HepG2 (cell line): ENCODE results near the gene INAFM1. TPM values are rescaled to one million over a fixed set of nuclear protein-coding genes. Genes with fewer than 3 reads are reported as not detected.

Experiments
- ARNT ChIP-seq: fragments of 450-650 bp; IDR thresholded peaks from 2 replicates; pipeline ENCODE4 v1.6.1; 2017
- HMGXB4 ChIP-seq, 2 experiments: sonication (generic) in 1 of 2; formaldehyde crosslinking in 1 of 2; IDR thresholded peaks; 2 replicates each; pipeline versions ENCODE4 v1.4.0 to v1.6.1; 2018 to 2020; ENCODE audit warnings: missing genetic modification reagents in 2 of 2, borderline replicate concordance in 1 of 2, low read depth in 1 of 2, mild to moderate bottlenecking in 1 of 2, missing biosample characterization in 1 of 2
- JUNB ChIP-seq: sonication (generic); formaldehyde crosslinking; IDR thresholded peaks from 2 replicates; pipeline ENCODE4 v1.8.0; 2022; ENCODE audit warnings: missing genetic modification reagents, mild to moderate bottlenecking, borderline replicate concordance
- PRDM15 ChIP-seq: sonication (generic); formaldehyde crosslinking; IDR thresholded peaks from 2 replicates; pipeline ENCODE4 v1.4.0; 2020; ENCODE audit warnings: missing genetic modification reagents
- SRSF4 ChIP-seq: fragments of 200-400 bp; formaldehyde crosslinking; IDR thresholded peaks from one replicate; pipeline ENCODE4 v1.6.1; 2018; ENCODE audit warnings: mild to moderate bottlenecking, low read depth, low read length, moderate library complexity; ENCODE audit not compliant: poor library complexity, severe bottlenecking
- TARDBP ChIP-seq: sonication (generic); formaldehyde crosslinking; IDR thresholded peaks from 2 replicates; pipeline ENCODE4 v1.8.0; 2022; ENCODE audit warnings: mild to moderate bottlenecking, missing genetic modification reagents
- ZBTB20 ChIP-seq: sonication (generic); formaldehyde crosslinking; IDR thresholded peaks from 2 replicates; pipeline ENCODE4 v1.8.1; 2023; ENCODE audit warnings: missing genetic modification reagents, low read depth, mild to moderate bottlenecking, borderline replicate concordance
- ZNF543 ChIP-seq: sonication (generic); formaldehyde crosslinking; IDR thresholded peaks from 2 replicates; pipeline ENCODE4 v1.4.0; 2020; ENCODE audit warnings: mild to moderate bottlenecking, missing genetic modification reagents
- ZNF629 ChIP-seq: sonication (generic); formaldehyde crosslinking; conservative IDR thresholded peaks from 2 replicates; pipeline ENCODE4 v1.5.0; 2020; ENCODE audit warnings: missing genetic modification reagents
- polyA plus RNA-seq, 8 experiments: library from polyadenylated mRNA; depleted of rRNA in 3 of 8; stranded (reverse) in 7 of 8; unstranded in 1 of 8; fragments of >200 nt; fragmentation: Illumina TruSeq in 4 of 8; extraction: Trizol in 4 of 8; gene quantifications; 2 replicates each; pipeline versions ENCODE4 v1.2.1 to v1.2.3, GENCODE V29; 2011 to 2016; ENCODE audit warnings: low read depth in 4 of 8, missing spikeins in 1 of 8, mixed read lengths in 1 of 8; ENCODE audit not compliant: insufficient read depth in 1 of 8
- total RNA-seq, 5 experiments: library from RNA; depleted of rRNA; stranded (reverse); fragments of >200 nt; fragmentation: Illumina TruSeq; extraction: Trizol; gene quantifications; 2 replicates each; pipeline ENCODE4 v1.2.3, GENCODE V29; 2016; ENCODE audit warnings: low read depth in 1 of 5
- TF ChIP-seq, protein P1 (sequence below): sonication (generic); formaldehyde crosslinking; IDR thresholded peaks from 2 replicates; pipeline ENCODE4 v1.4.0; 2020; ENCODE audit warnings: mild to moderate bottlenecking, missing genetic modification reagents
- TF ChIP-seq, protein P2 (sequence below): sonication (generic); formaldehyde crosslinking; IDR thresholded peaks from 2 replicates; pipeline ENCODE4 v1.4.0; 2020; ENCODE audit warnings: missing genetic modification reagents
- TF ChIP-seq, protein P3 (sequence below): IDR thresholded peaks from 2 replicates; pipeline ENCODE4 v1.6.1; 2012; ENCODE audit warnings: inconsistent platforms
- TF ChIP-seq, protein P4 (sequence below): sonication (generic); formaldehyde crosslinking; IDR thresholded peaks from 2 replicates; pipeline ENCODE4 v1.8.0; 2022; ENCODE audit warnings: mild to moderate bottlenecking, missing genetic modification reagents, borderline replicate concordance

Gene INAFM1
- total and polyA plus RNA-seq, 2 of the 13 experiments (the other 11 are each of a cell fraction or from before 2014, with no cell fraction given) = 0.88 to 1.9 TPM

DNA sequence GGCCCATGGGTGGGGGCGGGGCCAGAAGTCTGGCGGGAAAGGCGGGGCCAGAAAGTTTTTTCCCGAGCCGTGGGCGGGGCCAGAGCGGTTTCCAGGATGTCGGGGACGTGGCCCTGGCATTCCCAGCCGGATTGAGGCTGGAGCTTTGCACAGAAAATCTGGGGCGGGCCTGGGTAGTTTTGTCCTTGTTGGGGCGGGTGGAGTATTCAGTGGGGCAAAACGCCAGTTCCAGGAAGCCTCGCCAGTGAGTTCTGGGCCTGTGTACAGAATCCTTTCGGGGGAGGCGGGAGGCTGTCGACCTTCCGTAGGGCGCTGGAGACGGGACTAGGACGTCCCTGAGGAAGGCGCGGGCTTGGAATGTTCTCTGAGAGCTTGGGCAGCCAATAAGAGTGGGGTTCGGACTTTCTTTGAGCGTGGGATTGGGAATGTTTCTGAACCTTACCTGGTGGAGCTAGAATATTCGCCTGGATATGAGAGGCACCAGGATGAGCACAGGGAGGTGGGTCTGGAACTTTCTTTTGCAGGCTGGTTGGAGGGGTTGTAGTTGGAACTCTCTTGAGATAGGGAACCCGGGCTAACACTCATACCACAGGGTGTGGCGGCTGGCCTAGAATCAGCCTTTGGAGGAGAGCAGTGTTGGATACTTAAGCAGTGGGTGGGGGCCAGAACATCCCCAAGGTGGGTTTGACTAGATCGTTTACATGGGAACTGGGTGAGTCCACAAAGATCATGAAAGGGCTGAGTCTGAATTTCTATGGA lies 17.1 kb upstream of the INAFM1 start (continued):
- 0 out of 2 replicates have a peak, but pooled peaks have one; percentile 36 for TF ChIP-seq PRDM15 (CRISPR knock-in tag)
- TF ChIP-seq, protein P1, sequence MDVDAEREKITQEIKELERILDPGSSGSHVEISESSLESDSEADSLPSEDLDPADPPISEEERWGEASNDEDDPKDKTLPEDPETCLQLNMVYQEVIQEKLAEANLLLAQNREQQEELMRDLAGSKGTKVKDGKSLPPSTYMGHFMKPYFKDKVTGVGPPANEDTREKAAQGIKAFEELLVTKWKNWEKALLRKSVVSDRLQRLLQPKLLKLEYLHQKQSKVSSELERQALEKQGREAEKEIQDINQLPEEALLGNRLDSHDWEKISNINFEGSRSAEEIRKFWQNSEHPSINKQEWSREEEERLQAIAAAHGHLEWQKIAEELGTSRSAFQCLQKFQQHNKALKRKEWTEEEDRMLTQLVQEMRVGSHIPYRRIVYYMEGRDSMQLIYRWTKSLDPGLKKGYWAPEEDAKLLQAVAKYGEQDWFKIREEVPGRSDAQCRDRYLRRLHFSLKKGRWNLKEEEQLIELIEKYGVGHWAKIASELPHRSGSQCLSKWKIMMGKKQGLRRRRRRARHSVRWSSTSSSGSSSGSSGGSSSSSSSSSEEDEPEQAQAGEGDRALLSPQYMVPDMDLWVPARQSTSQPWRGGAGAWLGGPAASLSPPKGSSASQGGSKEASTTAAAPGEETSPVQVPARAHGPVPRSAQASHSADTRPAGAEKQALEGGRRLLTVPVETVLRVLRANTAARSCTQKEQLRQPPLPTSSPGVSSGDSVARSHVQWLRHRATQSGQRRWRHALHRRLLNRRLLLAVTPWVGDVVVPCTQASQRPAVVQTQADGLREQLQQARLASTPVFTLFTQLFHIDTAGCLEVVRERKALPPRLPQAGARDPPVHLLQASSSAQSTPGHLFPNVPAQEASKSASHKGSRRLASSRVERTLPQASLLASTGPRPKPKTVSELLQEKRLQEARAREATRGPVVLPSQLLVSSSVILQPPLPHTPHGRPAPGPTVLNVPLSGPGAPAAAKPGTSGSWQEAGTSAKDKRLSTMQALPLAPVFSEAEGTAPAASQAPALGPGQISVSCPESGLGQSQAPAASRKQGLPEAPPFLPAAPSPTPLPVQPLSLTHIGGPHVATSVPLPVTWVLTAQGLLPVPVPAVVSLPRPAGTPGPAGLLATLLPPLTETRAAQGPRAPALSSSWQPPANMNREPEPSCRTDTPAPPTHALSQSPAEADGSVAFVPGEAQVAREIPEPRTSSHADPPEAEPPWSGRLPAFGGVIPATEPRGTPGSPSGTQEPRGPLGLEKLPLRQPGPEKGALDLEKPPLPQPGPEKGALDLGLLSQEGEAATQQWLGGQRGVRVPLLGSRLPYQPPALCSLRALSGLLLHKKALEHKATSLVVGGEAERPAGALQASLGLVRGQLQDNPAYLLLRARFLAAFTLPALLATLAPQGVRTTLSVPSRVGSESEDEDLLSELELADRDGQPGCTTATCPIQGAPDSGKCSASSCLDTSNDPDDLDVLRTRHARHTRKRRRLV (CRISPR knock-in tag) = no peak
- TF ChIP-seq JUNB (CRISPR knock-in tag) = no peak
- TF ChIP-seq, protein P2, sequence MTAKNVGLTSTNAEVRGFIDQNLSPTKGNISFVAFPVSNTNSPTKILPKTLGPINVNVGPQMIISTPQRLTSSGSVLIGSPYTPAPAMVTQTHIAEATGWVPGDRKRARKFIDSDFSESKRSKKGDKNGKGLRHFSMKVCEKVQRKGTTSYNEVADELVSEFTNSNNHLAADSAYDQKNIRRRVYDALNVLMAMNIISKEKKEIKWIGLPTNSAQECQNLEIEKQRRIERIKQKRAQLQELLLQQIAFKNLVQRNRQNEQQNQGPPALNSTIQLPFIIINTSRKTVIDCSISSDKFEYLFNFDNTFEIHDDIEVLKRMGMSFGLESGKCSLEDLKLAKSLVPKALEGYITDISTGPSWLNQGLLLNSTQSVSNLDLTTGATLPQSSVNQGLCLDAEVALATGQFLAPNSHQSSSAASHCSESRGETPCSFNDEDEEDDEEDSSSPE (CRISPR knock-in tag) = no peak
- TF ChIP-seq, protein P3, sequence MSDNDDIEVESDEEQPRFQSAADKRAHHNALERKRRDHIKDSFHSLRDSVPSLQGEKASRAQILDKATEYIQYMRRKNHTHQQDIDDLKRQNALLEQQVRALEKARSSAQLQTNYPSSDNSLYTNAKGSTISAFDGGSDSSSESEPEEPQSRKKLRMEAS = peak; percentile 57
- no peak for TF ChIP-seq HMGXB4 (CRISPR knock-in tag; IDR thresholded peaks at IDR 0.05; ENCODE audit: borderline replicate concordance in 1 of 2, low read depth in 1 of 2)
- TF ChIP-seq TARDBP = no peak
- TF ChIP-seq ZNF543 (CRISPR knock-in tag) = no peak
- TF ChIP-seq ZBTB20 (CRISPR knock-in tag) = no peak
- TF ChIP-seq, protein P4, sequence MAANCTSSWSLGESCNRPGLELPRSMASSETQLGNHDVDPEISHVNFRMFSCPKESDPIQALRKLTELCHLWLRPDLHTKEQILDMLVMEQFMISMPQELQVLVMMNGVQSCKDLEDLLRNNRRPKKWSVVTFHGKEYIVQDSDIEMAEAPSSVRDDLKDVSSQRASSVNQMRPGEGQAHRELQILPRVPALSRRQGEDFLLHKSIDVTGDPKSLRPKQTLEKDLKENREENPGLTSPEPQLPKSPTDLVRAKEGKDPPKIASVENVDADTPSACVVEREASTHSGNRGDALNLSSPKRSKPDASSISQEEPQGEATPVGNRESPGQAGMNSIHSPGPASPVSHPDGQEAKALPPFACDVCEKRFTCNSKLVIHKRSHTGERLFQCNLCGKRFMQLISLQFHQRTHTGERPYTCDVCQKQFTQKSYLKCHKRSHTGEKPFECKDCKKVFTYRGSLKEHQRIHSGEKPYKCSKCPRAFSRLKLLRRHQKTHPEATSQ = no peak
- TF ChIP-seq SRSF4 = no peak
- no peak for TF ChIP-seq ARNT
- no peak for TF ChIP-seq ZNF629 (CRISPR knock-in tag)
